Ishikawa (cell line): ENCODE results near the gene STAT1.

Experiments
- CEBPB ChIP-seq: IDR thresholded peaks from 2 replicates; pipeline ENCODE4 v1.6.1; 2012
- CREB1 ChIP-seq: IDR thresholded peaks from 2 replicates; pipeline ENCODE4 v1.6.1; 2012; ENCODE audit warnings: low read depth
- EGR1 ChIP-seq: IDR thresholded peaks from 2 replicates; pipeline ENCODE4 v1.6.1; 2012
- EP300 ChIP-seq: IDR thresholded peaks from 2 replicates; pipeline ENCODE4 v1.6.1; 2012; ENCODE audit warnings: borderline replicate concordance
- FOXM1 ChIP-seq: IDR thresholded peaks from 2 replicates; pipeline ENCODE4 v1.6.1; 2012; ENCODE audit warnings: low read depth, borderline replicate concordance
- MAX ChIP-seq: IDR thresholded peaks from 2 replicates; pipeline ENCODE4 v1.6.1; 2012
- NFIC ChIP-seq: IDR thresholded peaks from 2 replicates; pipeline ENCODE4 v1.6.1; 2012
- RAD21 ChIP-seq: IDR thresholded peaks from 2 replicates; pipeline ENCODE4 v1.6.1; 2012; ENCODE audit warnings: low read depth
- TAF1 ChIP-seq: IDR thresholded peaks from 2 replicates; pipeline ENCODE4 v1.6.1; 2012; ENCODE audit warnings: low read depth, mild to moderate bottlenecking
- TCF12 ChIP-seq: IDR thresholded peaks from 2 replicates; pipeline ENCODE4 v1.6.1; 2012; ENCODE audit warnings: low read depth
- YY1 ChIP-seq: IDR thresholded peaks from 2 replicates; pipeline ENCODE4 v1.6.1; 2012; ENCODE audit warnings: low read depth
- ZBTB7A ChIP-seq: IDR thresholded peaks from 2 replicates; pipeline ENCODE4 v1.6.1; 2012; ENCODE audit warnings: low read depth
- TF ChIP-seq, protein P1 (sequence below): IDR thresholded peaks from 2 replicates; pipeline ENCODE4 v1.6.1; 2012; ENCODE audit warnings: low read depth, mild to moderate bottlenecking
- TF ChIP-seq, protein P2 (sequence below): IDR thresholded peaks from 2 replicates; pipeline ENCODE4 v1.6.1; 2012

- TF ChIP-seq, protein P1, sequence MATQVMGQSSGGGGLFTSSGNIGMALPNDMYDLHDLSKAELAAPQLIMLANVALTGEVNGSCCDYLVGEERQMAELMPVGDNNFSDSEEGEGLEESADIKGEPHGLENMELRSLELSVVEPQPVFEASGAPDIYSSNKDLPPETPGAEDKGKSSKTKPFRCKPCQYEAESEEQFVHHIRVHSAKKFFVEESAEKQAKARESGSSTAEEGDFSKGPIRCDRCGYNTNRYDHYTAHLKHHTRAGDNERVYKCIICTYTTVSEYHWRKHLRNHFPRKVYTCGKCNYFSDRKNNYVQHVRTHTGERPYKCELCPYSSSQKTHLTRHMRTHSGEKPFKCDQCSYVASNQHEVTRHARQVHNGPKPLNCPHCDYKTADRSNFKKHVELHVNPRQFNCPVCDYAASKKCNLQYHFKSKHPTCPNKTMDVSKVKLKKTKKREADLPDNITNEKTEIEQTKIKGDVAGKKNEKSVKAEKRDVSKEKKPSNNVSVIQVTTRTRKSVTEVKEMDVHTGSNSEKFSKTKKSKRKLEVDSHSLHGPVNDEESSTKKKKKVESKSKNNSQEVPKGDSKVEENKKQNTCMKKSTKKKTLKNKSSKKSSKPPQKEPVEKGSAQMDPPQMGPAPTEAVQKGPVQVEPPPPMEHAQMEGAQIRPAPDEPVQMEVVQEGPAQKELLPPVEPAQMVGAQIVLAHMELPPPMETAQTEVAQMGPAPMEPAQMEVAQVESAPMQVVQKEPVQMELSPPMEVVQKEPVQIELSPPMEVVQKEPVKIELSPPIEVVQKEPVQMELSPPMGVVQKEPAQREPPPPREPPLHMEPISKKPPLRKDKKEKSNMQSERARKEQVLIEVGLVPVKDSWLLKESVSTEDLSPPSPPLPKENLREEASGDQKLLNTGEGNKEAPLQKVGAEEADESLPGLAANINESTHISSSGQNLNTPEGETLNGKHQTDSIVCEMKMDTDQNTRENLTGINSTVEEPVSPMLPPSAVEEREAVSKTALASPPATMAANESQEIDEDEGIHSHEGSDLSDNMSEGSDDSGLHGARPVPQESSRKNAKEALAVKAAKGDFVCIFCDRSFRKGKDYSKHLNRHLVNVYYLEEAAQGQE, result no peak
- TF ChIP-seq ZBTB7A (no peak), RAD21 (no peak), TAF1 (no peak), YY1 (no peak), CREB1 (no peak), MAX (no peak), CEBPB (no peak), TCF12 (no peak), EP300 (no peak), EGR1 (no peak), NFIC (no peak), FOXM1 (no peak)
- TF ChIP-seq, protein P2, sequence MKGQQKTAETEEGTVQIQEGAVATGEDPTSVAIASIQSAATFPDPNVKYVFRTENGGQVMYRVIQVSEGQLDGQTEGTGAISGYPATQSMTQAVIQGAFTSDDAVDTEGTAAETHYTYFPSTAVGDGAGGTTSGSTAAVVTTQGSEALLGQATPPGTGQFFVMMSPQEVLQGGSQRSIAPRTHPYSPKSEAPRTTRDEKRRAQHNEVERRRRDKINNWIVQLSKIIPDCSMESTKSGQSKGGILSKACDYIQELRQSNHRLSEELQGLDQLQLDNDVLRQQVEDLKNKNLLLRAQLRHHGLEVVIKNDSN, result no peak
Observed at GRCh38 chr2:191038741-191039140, 24.8 kb upstream of the STAT1 start.
